ENCODE data around the gene USP5.
"Not testable (repeated sequence)": the region's sequence is repeated elsewhere in the genome, so short reads cannot be mapped to it uniquely, and the experiment has no call there.

USP5 gene

GRCh38 chr12:6899837-6900519, 48.0 kb downstream of the USP5 start:
- Histone ChIP-seq H3K9me3 (ENCODE audit: control insufficient read depth in 2 of 2, low read length in 2 of 2) (no peaks in the 10 kb centered on the region), H3K36me3 (ENCODE audit: control insufficient read depth in 2 of 2, insufficient read depth in 2 of 2, low read length in 2 of 2) (no peaks in the 10 kb centered on the region), H3K4me1 (ENCODE audit: control insufficient read depth in 2 of 2, insufficient read depth in 2 of 2, low read length in 2 of 2) (peaks cover 4 to 14% of the 10 kb centered on the region in 2 donors), H3K4me3 (ENCODE audit: low read length in 2 of 2) (peak overlapping the region in 1 of 2 donors; percentile 5), H3K27me3 (ENCODE audit: control insufficient read depth in 2 of 2, insufficient read depth in 2 of 2, low read length in 2 of 2) (no peaks in the 10 kb centered on the region), H3K9ac (ENCODE audit: low read depth in 1 of 2, low read length in 2 of 2) (peak overlapping the region in 1 of 2 donors; percentile 10), H3K27ac (ENCODE audit: low read depth in 2 of 2, low read length in 2 of 2) (peak overlapping the region; percentile 34 to 56)

- no peaks in the 10 kb centered on the region for H3K36me3 ChIP-seq (ENCODE audit: control insufficient read depth in 2 of 2, insufficient read depth in 2 of 2, low read length in 2 of 2)
- H3K4me3 ChIP-seq (ENCODE audit: low read length in 2 of 2) = no peak overlapping the region
These were observed 50.5 kb downstream of the USP5 start for GRCh38 chr12:6902448-6902847.

GRCh38 chr12:6903722-6904121, 51.8 kb downstream of the USP5 start:
- H3K27me3 ChIP-seq (ENCODE audit: control insufficient read depth in 2 of 2, insufficient read depth in 2 of 2, low read length in 2 of 2) = no peaks in the 10 kb centered on the region
- H3K9me3 ChIP-seq (ENCODE audit: control insufficient read depth in 2 of 2, low read length in 2 of 2) = no peaks in the 10 kb centered on the region
- H3K4me1 ChIP-seq (ENCODE audit: control insufficient read depth in 2 of 2, insufficient read depth in 2 of 2, low read length in 2 of 2) = peaks cover 10 to 17% of the 10 kb centered on the region in 2 donors
- no peaks in the 10 kb centered on the region for H3K36me3 ChIP-seq (ENCODE audit: control insufficient read depth in 2 of 2, insufficient read depth in 2 of 2, low read length in 2 of 2)
- no peak overlapping the region for H3K27ac ChIP-seq (ENCODE audit: low read depth in 2 of 2, low read length in 2 of 2)
- no peak overlapping the region for H3K4me3 ChIP-seq (ENCODE audit: low read length in 2 of 2)
- H3K9ac ChIP-seq (ENCODE audit: low read depth in 1 of 2, low read length in 2 of 2) = no peak overlapping the region

More at GRCh38 chr12:6902448-6902847, 50.5 kb downstream of the USP5 start:
- no peaks in the 10 kb centered on the region for H3K27me3 ChIP-seq (ENCODE audit: control insufficient read depth in 2 of 2, insufficient read depth in 2 of 2, low read length in 2 of 2)
- H3K9me3 ChIP-seq (ENCODE audit: control insufficient read depth in 2 of 2, low read length in 2 of 2) = no peaks in the 10 kb centered on the region
- H3K9ac ChIP-seq (ENCODE audit: low read depth in 1 of 2, low read length in 2 of 2) = no peak overlapping the region
- peaks cover 10 to 17% of the 10 kb centered on the region in 2 donors for H3K4me1 ChIP-seq (ENCODE audit: control insufficient read depth in 2 of 2, insufficient read depth in 2 of 2, low read length in 2 of 2)
- H3K27ac ChIP-seq (ENCODE audit: low read depth in 2 of 2, low read length in 2 of 2) = no peak overlapping the region

- peak within 1 kb of the TSS; percentile 70 to 79 for H3K27ac ChIP-seq (ENCODE audit: low read depth in 2 of 2, low read length in 2 of 2)
- no peaks in the 10 kb centered on the region for H3K27me3 ChIP-seq (ENCODE audit: control insufficient read depth in 2 of 2, insufficient read depth in 2 of 2, low read length in 2 of 2)
- H3K4me3 ChIP-seq (ENCODE audit: low read length in 2 of 2) = peak within 1 kb of the TSS; percentile 92 to 97
These were observed 52.6 kb downstream of the USP5 start, which contains the start of gene LRRC23 for GRCh38 chr12:6904280-6905276. Gene LRRC23 (plus strand): TSS chr12:6904822. CDS start chr12:6905634, 812 bp downstream.

GRCh38 chr12:6905414-6906040, 53.6 kb downstream of the USP5 start:
- H3K9ac ChIP-seq (ENCODE audit: low read depth in 1 of 2, low read length in 2 of 2) = peak overlapping the region in 1 of 2 donors; percentile 93
- no peaks in the 10 kb centered on the region for H3K36me3 ChIP-seq (ENCODE audit: control insufficient read depth in 2 of 2, insufficient read depth in 2 of 2, low read length in 2 of 2)
- H3K4me3 ChIP-seq (ENCODE audit: low read length in 2 of 2) = peak overlapping the region; percentile 92 to 97
- no peaks in the 10 kb centered on the region for H3K9me3 ChIP-seq (ENCODE audit: control insufficient read depth in 2 of 2, low read length in 2 of 2)
- peaks cover 10 to 13% of the 10 kb centered on the region in 2 donors for H3K4me1 ChIP-seq (ENCODE audit: control insufficient read depth in 2 of 2, insufficient read depth in 2 of 2, low read length in 2 of 2)
- H3K27ac ChIP-seq (ENCODE audit: low read depth in 2 of 2, low read length in 2 of 2) = peak overlapping the region in 1 of 2 donors; percentile 79
- no peaks in the 10 kb centered on the region for H3K27me3 ChIP-seq (ENCODE audit: control insufficient read depth in 2 of 2, insufficient read depth in 2 of 2, low read length in 2 of 2)

More at GRCh38 chr12:6904280-6905276, 52.6 kb downstream of the USP5 start, which contains the start of gene LRRC23:
- Histone ChIP-seq H3K4me1 (ENCODE audit: control insufficient read depth in 2 of 2, insufficient read depth in 2 of 2, low read length in 2 of 2) (peaks cover 10 to 15% of the 10 kb centered on the region in 2 donors), H3K9ac (ENCODE audit: low read depth in 1 of 2, low read length in 2 of 2) (peak within 1 kb of the TSS; percentile 82 to 93), H3K9me3 (ENCODE audit: control insufficient read depth in 2 of 2, low read length in 2 of 2) (no peaks in the 10 kb centered on the region), H3K36me3 (ENCODE audit: control insufficient read depth in 2 of 2, insufficient read depth in 2 of 2, low read length in 2 of 2) (no peaks in the 10 kb centered on the region)

- Histone ChIP-seq H3K27me3 (ENCODE audit: control insufficient read depth in 2 of 2, insufficient read depth in 2 of 2, low read length in 2 of 2) (peaks cover 0 to 14% of the 10 kb centered on the region in 2 donors), H3K4me1 (ENCODE audit: control insufficient read depth in 2 of 2, insufficient read depth in 2 of 2, low read length in 2 of 2) (peaks cover 10 to 13% of the 10 kb centered on the region in 2 donors)
- H3K4me3 ChIP-seq (ENCODE audit: low read length in 2 of 2); H3K9ac ChIP-seq (ENCODE audit: low read depth in 1 of 2, low read length in 2 of 2); H3K27ac ChIP-seq (ENCODE audit: low read depth in 2 of 2, low read length in 2 of 2); H3K9me3 ChIP-seq (ENCODE audit: control insufficient read depth in 2 of 2, low read length in 2 of 2); H3K36me3 ChIP-seq (ENCODE audit: control insufficient read depth in 2 of 2, insufficient read depth in 2 of 2, low read length in 2 of 2): not testable (repeated sequence)
These were observed 56.2 kb downstream of the USP5 start for GRCh38 chr12:6908141-6908540.

- H3K9ac ChIP-seq (ENCODE audit: low read depth in 1 of 2, low read length in 2 of 2) = no peak overlapping the region
- H3K27ac ChIP-seq (ENCODE audit: low read depth in 2 of 2, low read length in 2 of 2) = no peak overlapping the region
- no peak overlapping the region for H3K4me3 ChIP-seq (ENCODE audit: low read length in 2 of 2)
These were observed 57.6 kb downstream of the USP5 start for GRCh38 chr12:6909421-6910145.

GRCh38 chr12:6912164-6912935, 60.4 kb downstream of the USP5 start:
- peaks cover 0 to 3% of the 10 kb centered on the region in 2 donors for H3K36me3 ChIP-seq (ENCODE audit: control insufficient read depth in 2 of 2, insufficient read depth in 2 of 2, low read length in 2 of 2)
- peaks cover 7 to 8% of the 10 kb centered on the region in 2 donors for H3K4me1 ChIP-seq (ENCODE audit: control insufficient read depth in 2 of 2, insufficient read depth in 2 of 2, low read length in 2 of 2)
- peaks cover 5 to 20% of the 10 kb centered on the region in 2 donors for H3K27me3 ChIP-seq (ENCODE audit: control insufficient read depth in 2 of 2, insufficient read depth in 2 of 2, low read length in 2 of 2)
- H3K27ac ChIP-seq (ENCODE audit: low read depth in 2 of 2, low read length in 2 of 2) = no peak overlapping the region
- H3K4me3 ChIP-seq (ENCODE audit: low read length in 2 of 2) = no peak overlapping the region
- no peaks in the 10 kb centered on the region for H3K9me3 ChIP-seq (ENCODE audit: control insufficient read depth in 2 of 2, low read length in 2 of 2)
- no peak overlapping the region for H3K9ac ChIP-seq (ENCODE audit: low read depth in 1 of 2, low read length in 2 of 2)

More at GRCh38 chr12:6909421-6910145, 57.6 kb downstream of the USP5 start:
- Histone ChIP-seq H3K36me3 (ENCODE audit: control insufficient read depth in 2 of 2, insufficient read depth in 2 of 2, low read length in 2 of 2) (no peaks in the 10 kb centered on the region), H3K9me3 (ENCODE audit: control insufficient read depth in 2 of 2, low read length in 2 of 2) (no peaks in the 10 kb centered on the region), H3K4me1 (ENCODE audit: control insufficient read depth in 2 of 2, insufficient read depth in 2 of 2, low read length in 2 of 2) (peaks cover 6 to 11% of the 10 kb centered on the region in 2 donors), H3K27me3 (ENCODE audit: control insufficient read depth in 2 of 2, insufficient read depth in 2 of 2, low read length in 2 of 2) (peaks cover 5 to 14% of the 10 kb centered on the region in 2 donors)

Measured in mucosa of rectum (tissue), 2 donors.